GM12865 (cell line): Measurements from ENCODE around the gene JAKMIP1.
A peak's percentile ranks its signal among the peaks of the same experiment; 100 is the strongest.

Experiments used
- DNase-seq: peaks from one replicate; pipeline ENCODE4 v3.0.0; 2010; ENCODE audit warnings: low read depth
- H3K4me3 ChIP-seq: 2 replicates; pipeline ENCODE4 v1.5.1; 2011; ENCODE audit warnings: mild to moderate bottlenecking, low read depth, low read length, control low read depth
- CTCF ChIP-seq: IDR thresholded peaks from 2 replicates; pipeline ENCODE4 v1.5.1; 2011; ENCODE audit warnings: low read length, control low read depth, low read depth, inconsistent platforms; ENCODE audit not compliant: insufficient read depth; ENCODE audit errors: missing control alignments

Gene JAKMIP1

GRCh38 chr4:6021831-6022606 is 178.3 kb downstream of the JAKMIP1 start:
- peak; percentile 16 for DNase-seq
- no peak overlapping the region for H3K4me3 ChIP-seq
- TF ChIP-seq CTCF = no peak

DNA sequence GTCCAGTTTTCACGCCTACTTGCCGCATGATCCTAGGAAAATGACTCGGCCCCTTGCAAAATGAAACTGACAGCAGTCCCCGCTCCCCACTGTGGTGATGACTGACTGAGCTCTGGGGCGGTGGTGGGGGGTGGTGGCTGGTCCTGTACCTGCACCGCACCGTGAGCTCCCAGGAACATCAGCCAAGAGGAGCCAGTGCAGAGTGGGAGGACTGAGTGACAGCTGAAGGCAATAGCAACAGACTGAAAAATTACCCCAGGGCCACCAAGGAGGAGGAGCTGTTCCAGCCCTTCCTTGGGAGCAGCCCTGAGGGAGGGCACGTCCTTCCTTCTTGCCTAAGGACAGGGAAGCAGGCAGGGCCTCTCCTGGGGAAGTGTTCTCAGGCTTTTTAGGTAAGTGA is 179.7 kb downstream of the JAKMIP1 start:
- H3K4me3 ChIP-seq = no peak overlapping the region
- no peak for TF ChIP-seq CTCF
- no peak for DNase-seq

- TF ChIP-seq CTCF = peak; percentile 82
- H3K4me3 ChIP-seq = no peak overlapping the region
- DNase-seq = peak; percentile 49
Measured at GRCh38 chr4:6019316-6020263, 180.8 kb downstream of the JAKMIP1 start.

DNA sequence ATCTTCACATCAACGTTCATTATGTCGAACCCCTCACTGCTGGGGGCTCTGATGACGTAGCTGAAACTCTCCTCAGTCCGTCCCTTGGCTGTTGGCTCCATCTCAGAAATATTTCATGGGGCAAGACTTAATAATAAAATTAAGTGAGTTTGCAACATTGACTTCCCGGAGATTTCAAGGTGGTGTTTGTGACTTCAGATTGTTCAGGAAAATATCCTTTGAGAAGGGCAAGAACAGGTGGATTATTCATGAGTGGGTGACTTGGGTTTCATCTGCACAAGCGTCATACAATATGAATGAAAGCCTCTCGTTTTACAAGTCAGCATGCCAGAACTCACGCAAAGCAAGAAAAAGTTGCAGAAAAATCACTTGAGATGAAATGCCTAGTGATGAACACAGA is 182.0 kb downstream of the JAKMIP1 start, which contains the start of gene C4orf50:
C4orf50 (minus strand) TSS at position 101 of the 400 bp plus-strand sequence.
- no peak within 1 kb of the TSS for H3K4me3 ChIP-seq
- no peak for DNase-seq
- TF ChIP-seq CTCF = no peak

GRCh38 chr4:6017800-6018199 is 182.5 kb downstream of the JAKMIP1 start:
- no peak for TF ChIP-seq CTCF
- no peak overlapping the region for H3K4me3 ChIP-seq

GRCh38 chr4:6017030-6017429 is 183.3 kb downstream of the JAKMIP1 start:
- no peak for TF ChIP-seq CTCF
- H3K4me3 ChIP-seq = no peak overlapping the region
- DNase-seq = no peak

More at GRCh38 chr4:6017800-6018199, 182.5 kb downstream of the JAKMIP1 start:
- DNase-seq = no peak
